ENCODE measurements around the gene AHRR. TPM values are rescaled to one million over a fixed set of nuclear protein-coding genes. Genes with fewer than 3 reads are reported as not detected.

The AHRR gene
- total and polyA plus RNA-seq, 9 of the 15 experiments (the other 6 are each of a cell fraction or from before 2014, with no cell fraction given): 0.06 to 1.6 (median 0.75) TPM; not detected in 1

- peak; percentile 37; the same call in 1 of the 2 replicates for TF ChIP-seq ZBTB26 (CRISPR knock-in tag; IDR thresholded peaks at IDR 0.05)
- peak; percentile 95 for TF ChIP-seq NR4A1 (CRISPR knock-in tag; IDR thresholded peaks at IDR 0.05)
- TF ChIP-seq NR4A1 (tag; IDR thresholded peaks at IDR 0.05): peak; percentile 75
- TF ChIP-seq ZNF253 (CRISPR knock-in tag; conservative IDR thresholded peaks at IDR 0.05): no peak
- TF ChIP-seq ZBTB1 (CRISPR knock-in tag; IDR thresholded peaks at IDR 0.05; ENCODE audit: borderline replicate concordance, low read depth): peak; percentile 52; the same call in 1 of the 2 replicates
- peak; percentile 80 for TF ChIP-seq THAP12 (CRISPR knock-in tag; IDR thresholded peaks at IDR 0.05)
- no peak for TF ChIP-seq XRCC3 (IDR thresholded peaks at IDR 0.05)
- no peak for TF ChIP-seq JUN (IDR thresholded peaks at IDR 0.05; ENCODE audit: borderline replicate concordance, low read depth, low read length)
- peak; percentile 59; the same call in 1 of the 2 replicates for TF ChIP-seq JUN (CRISPR knock-in tag; IDR thresholded peaks at IDR 0.05; ENCODE audit: borderline replicate concordance)
- no peak for TF ChIP-seq ZZZ3 (IDR thresholded peaks at IDR 0.05)
- TF ChIP-seq ZNF431 (CRISPR knock-in tag; IDR thresholded peaks at IDR 0.05): peak; percentile 81
- peak; percentile 90; the same call in 1 of the 2 replicates for TF ChIP-seq ZNF644 (tag; IDR thresholded peaks at IDR 0.05; ENCODE audit: low read depth)
- TF ChIP-seq CAMTA2 (CRISPR knock-in tag; conservative IDR thresholded peaks at IDR 0.05): no peak
- 0 out of 2 replicates have a peak, but pooled peaks have one; percentile 61 for TF ChIP-seq ATF2 (CRISPR knock-in tag; IDR thresholded peaks at IDR 0.05)
- no peak for TF ChIP-seq NCOA4 (IDR thresholded peaks at IDR 0.05; ENCODE audit: partially characterized antibody)
- TF ChIP-seq E2F6 (IDR thresholded peaks at IDR 0.05; ENCODE audit: borderline replicate concordance in 1 of 2, extremely low read depth in 1 of 2, insufficient read depth in 1 of 2, insufficient read length in 1 of 2, low read depth in 1 of 2, low read length in 1 of 2, poor library complexity in 1 of 2, severe bottlenecking in 1 of 2): peak; percentile 98 to 99
- TF ChIP-seq ERF (CRISPR knock-in tag; IDR thresholded peaks at IDR 0.05): peak; percentile 85; the same call in 1 of the 2 replicates
- peak in 1 of 2 experiments; percentile 70; a peak in 2 of 4 replicates for TF ChIP-seq MNT (conservative IDR thresholded peaks at IDR 0.05)
Observed at GRCh38 chr5:472656-473550, 151.4 kb downstream of the AHRR start (continued).
